Myocyte (in vitro differentiated cells): ENCODE data around the gene NUDCD3. TPM values are rescaled to one million over a fixed set of nuclear protein-coding genes. Genes with fewer than 3 reads are reported as not detected.

Source experiments
- DNase-seq: peaks from one replicate; pipeline ENCODE4 v3.0.0-alpha.2; 2012; ENCODE audit warnings: low read depth
- polyA plus RNA-seq: library from polyadenylated mRNA; unstranded; fragments of >200 nt; gene quantifications from one replicate; pipeline ENCODE4 v1.2.1, GENCODE V29; 2012; ENCODE audit warnings: missing spikeins
- total RNA-seq: library from RNA; depleted of rRNA; stranded (reverse); fragments of >200 nt; gene quantifications from 2 replicates; pipeline ENCODE4 v1.2.3, GENCODE V29; 2014

NUDCD3 gene
- 84.3 and 101 TPM in 2 replicates for total RNA-seq
- polyA plus RNA-seq, result 142 TPM

DNA sequence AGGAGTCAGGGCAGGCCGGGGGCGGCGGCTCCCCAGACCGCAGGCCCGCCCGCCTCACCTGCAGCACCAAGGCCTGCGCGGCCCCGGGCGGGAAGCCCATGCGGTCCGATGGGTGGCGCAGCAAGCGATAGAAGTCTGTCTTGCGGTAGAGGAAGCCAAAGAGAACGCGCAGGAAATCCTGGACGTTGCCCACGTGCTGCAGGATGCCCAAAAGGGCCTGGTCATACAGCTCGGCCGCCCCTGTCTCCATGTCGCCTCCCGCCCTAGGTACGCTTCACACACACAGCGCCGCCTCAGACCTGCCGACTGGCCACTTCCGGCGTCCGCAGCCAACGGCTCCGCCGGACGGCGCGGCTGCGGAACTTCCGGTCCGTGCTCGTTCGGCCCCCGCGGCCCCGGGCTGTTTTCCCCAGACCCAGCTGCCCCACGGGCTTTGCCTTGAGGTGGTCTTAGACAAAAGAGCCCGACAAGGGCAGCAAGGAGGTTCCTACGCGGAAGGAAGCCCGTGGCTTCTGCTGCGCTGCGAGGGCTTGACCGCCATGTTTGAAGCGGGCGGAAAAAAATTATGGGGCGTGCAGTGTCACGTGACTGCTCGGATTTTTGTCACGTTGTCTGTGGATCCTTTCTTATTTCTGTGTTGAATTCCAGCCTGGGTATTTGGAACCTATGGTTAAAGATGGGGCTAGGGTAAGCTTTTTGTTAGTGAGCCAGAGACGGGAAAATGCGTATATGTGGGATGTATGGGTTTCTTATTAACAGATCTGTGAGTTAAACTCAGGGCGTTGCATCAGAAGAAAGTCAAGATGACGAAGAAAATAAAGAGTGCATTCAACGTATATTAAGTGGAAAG lies at the start of gene NUDCD3:
Gene NUDCD3 (minus strand): TSS at position 308 of the 850 bp plus-strand sequence. CDS start 58 bp downstream, at position 250.
- DNase-seq, result peak; percentile 93

GRCh38 chr7:44539669-44540506 lies 49.4 kb upstream of the NUDCD3 start:
- no peak for DNase-seq

GRCh38 chr7:44538798-44539668 lies 48.6 kb upstream of the NUDCD3 start:
- DNase-seq, result no peak

- DNase-seq, result no peak
Measured at GRCh38 chr7:44538093-44538797, 47.8 kb upstream of the NUDCD3 start.

DNA sequence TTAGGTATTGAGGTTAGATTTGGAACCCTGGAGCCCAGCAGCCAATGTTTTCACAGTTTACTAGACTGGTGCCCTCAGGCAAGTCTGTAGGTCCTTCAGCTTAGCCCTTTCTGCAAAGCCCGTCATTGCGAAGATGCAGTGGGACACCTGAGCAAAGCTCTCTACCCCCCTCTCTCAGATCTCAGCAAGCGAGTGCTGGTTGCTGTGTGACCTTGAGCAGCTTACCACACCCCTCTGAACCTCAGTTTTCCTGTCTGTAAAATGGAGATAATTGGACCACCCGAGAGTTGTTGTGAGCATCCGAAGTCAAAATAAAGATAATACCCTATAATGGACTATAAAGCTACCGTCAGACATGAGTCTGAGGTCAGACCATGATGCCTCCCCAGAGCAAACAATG lies 47.0 kb upstream of the NUDCD3 start:
- DNase-seq, result no peak

GRCh38 chr7:44536090-44536489 lies 45.6 kb upstream of the NUDCD3 start:
- DNase-seq, result no peak

DNA sequence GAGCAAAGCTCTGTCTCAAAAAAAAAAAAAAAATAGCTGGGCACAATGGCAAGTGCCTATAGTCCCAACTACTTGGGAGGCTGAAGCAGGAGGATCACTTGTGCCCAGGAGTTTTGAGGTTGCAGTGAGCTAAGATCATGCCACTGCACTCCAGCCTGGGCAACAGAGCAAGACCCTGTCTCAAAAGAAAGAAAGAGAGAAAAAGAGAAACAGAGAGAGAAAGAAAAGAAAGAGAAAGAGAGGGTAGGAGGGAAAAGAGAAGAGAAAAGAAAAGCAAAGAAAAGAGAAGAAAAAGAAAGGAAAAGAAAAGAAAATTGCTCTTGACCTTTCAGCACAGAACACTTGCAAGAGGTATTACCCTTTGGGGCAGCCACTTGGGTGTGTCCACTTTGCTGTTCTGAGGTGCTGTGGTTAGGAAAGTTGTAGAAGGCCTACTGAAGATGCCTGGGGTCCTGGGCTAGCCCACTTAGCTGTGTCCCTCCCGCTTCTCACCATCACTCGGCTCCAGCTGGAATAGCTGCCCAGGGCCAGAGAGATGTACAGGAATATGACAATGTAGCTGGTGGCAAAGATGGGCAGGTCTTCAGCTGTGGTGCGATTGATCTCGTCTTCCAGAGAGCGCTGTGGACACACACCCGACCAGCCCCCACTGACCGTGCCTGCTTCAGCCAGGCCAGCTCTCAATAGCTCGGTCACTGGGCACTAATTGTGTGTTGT lies 45.0 kb upstream of the NUDCD3 start:
- DNase-seq, result no peak

DNA sequence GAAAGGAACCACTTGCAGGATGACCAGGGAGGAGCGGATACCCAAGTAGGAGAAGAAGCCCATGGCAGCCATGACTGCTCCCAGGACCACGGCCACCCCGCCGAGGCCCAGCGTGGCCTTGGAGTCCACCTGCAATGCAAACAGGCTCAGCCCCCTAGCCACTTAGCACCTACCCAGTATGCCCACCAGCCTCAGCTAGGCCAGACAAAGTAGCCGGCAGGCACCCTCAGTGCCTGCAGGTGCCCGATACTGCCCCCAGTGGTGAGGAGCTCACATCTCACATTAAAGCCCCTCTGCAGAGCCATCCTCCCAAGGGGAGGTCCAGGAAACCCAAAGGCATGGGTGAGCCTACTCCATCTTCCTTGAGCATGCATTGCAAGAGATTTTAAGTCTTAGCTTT lies 44.0 kb upstream of the NUDCD3 start:
- peak; percentile 38 for DNase-seq

- no peak for DNase-seq
Measured at GRCh38 chr7:44534087-44534486, 43.6 kb upstream of the NUDCD3 start.

- peak; percentile 18 for DNase-seq
Measured at GRCh38 chr7:44533301-44534055, 43.0 kb upstream of the NUDCD3 start.

GRCh38 chr7:44531421-44532380 lies 41.2 kb upstream of the NUDCD3 start:
- DNase-seq, result no peak

GRCh38 chr7:44530990-44531389 lies 40.5 kb upstream of the NUDCD3 start:
- DNase-seq, result no peak

GRCh38 chr7:44524811-44525388 lies 34.4 kb upstream of the NUDCD3 start:
- DNase-seq, result no peak

DNA sequence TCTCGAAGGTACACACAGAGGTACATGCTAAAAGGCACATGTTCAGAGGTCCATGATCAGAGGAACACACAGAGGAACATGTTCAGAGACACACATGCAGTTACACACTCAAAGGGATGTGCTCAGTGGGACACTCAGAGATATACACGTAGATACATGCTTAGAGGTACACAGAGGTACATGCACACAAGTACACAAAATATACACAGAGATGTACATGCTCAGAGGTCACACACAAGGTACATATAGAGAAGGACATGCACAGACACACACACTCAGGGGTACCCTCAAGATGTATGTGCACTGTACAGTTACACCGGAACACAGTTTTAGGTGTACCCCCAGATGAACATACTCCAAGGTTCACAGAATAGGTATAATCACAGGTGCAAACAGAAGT lies 31.9 kb upstream of the NUDCD3 start:
- DNase-seq, result no peak

DNA sequence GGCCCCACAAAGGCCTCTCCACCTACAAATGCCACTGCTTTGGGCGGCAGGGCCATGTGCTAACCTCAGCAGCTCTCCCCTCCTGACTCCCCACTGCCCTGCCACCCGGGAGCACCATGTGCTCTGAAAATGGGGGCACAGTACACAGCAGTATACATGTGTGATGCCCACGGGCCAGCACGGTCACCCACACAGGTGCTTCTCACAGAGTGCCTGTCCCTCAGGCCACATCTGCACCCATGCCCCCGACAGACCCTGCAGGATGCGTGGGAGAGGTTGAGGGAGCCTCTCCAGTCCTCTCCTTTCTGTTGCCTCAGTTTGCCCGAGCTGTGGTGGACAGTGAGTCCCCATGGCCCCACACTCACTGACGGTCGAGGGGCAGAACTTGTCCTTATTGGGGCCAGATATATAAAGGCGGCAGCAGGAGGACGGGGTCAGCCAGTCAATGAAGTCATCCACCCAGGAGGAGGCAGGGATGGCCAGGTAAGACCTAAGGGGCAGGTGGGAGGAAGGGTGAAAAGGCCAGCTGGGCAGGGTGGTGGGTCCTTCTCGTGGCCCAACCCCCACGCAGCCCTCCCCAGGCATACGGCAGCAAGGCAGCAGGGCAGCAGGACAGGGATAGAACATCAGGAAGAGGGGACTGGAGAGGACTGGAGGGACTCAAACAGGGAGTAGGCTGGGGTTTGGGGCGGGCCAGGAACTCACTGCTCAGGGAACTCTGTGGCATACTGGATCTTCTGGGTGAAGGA lies 31.1 kb upstream of the NUDCD3 start:
- DNase-seq, result no peak

GRCh38 chr7:44520574-44520973 lies 30.1 kb upstream of the NUDCD3 start:
- no peak for DNase-seq

DNA sequence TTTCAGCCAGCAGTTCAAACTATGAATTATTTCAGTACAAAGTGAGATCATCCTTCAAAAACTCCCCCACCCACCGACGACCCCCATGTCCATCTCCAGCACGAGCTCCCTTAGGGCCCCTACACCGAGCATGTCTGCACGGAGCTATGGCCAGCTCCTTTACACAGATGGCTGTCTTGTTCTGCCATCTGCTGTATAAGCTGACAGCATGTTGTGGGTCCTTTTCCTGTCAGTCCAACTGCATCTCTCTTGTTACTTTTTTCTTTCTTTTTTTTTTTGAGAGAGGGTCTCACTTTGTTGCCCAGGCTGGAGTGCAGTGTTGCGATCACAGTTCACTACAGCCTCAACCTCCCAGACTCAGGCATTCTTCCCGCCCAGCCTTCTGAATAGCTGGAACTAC lies 29.1 kb upstream of the NUDCD3 start:
- no peak for DNase-seq
